Tibial nerve (tissue), 4 donors: ENCODE data around the gene CLCN7. TPM values are rescaled to one million over a fixed set of nuclear protein-coding genes. Genes with fewer than 3 reads are reported as not detected.
"Not testable (repeated sequence)": the region's sequence is repeated elsewhere in the genome, so short reads cannot be mapped to it uniquely, and the experiment has no call there.

Experiments used
- DNase-seq, 2 donors: peaks; one replicate each; pipeline ENCODE4 v3.0.0-alpha.2; 2019; ENCODE audit warnings: low spot score in 2 of 2
- H3K27ac ChIP-seq, 4 donors: fragments of 200-600 bp; sonication (generic) in 3 of 4; one replicate each; pipeline ENCODE4 v1.5.1; 2017 to 2019; ENCODE audit warnings: mild to moderate bottlenecking in 1 of 4
- H3K27me3 ChIP-seq, 2 donors: fragments of 200-600 bp; sonication (generic) in 1 of 2; one replicate each; pipeline versions ENCODE4 v1.5.1 to v1.6.0; 2017 to 2019
- H3K36me3 ChIP-seq, 3 donors: fragments of 200-600 bp; sonication (generic); one replicate each; pipeline ENCODE4 v1.5.1; 2018 to 2019
- H3K4me1 ChIP-seq, 4 donors: fragments of 200-600 bp; sonication (generic) in 3 of 4; one replicate each; pipeline ENCODE4 v1.5.1; 2017 to 2019
- H3K4me3 ChIP-seq, 4 donors: fragments of 200-600 bp; sonication (generic) in 3 of 4; one replicate each; pipeline ENCODE4 v1.5.1; 2017 to 2019; ENCODE audit warnings: mild to moderate bottlenecking in 1 of 4, moderate library complexity in 1 of 4
- H3K9me3 ChIP-seq, 4 donors: fragments of 200-600 bp; sonication (generic) in 3 of 4; one replicate each; pipeline ENCODE4 v1.5.1; 2017 to 2019
- CTCF ChIP-seq, 5 experiments: fragments of 200-600 bp in 3 of 5; fragments of 450-650 bp in 2 of 5; sonication (generic) in 3 of 5; IDR thresholded peaks; one replicate each; pipeline ENCODE4 v1.5.1; 2016 to 2019; ENCODE audit warnings: antibody characterized with exemption in 5 of 5, mild to moderate bottlenecking in 3 of 5, moderate library complexity in 2 of 5
- EP300 ChIP-seq, 2 donors: sonication (generic); formaldehyde crosslinking; IDR thresholded peaks; one replicate each; pipeline ENCODE4 v1.6.1; 2017; ENCODE audit warnings: antibody characterized with exemption in 2 of 2, mild to moderate bottlenecking in 1 of 2
- POLR2A ChIP-seq, 2 donors: fragments of 450-650 bp; IDR thresholded peaks; one replicate each; pipeline ENCODE4 v1.6.1; 2017; ENCODE audit warnings: antibody characterized with exemption in 2 of 2, mild to moderate bottlenecking in 2 of 2, moderate library complexity in 2 of 2
- WGBS, 2 donors: methylation state at CpG; one replicate each; pipeline ENCODE4 v1.1.5; 2018; 5-methylcytosine and 5-hydroxymethylcytosine counted together
- total RNA-seq, 4 donors: library from RNA; depleted of rRNA; stranded (reverse); fragments of >200 nt; gene quantifications; one replicate each; pipeline ENCODE4 v1.1.0, GENCODE V29; 2016

CLCN7 gene
- total RNA-seq, 4 donors from 2014 or later = 38.7 to 136 (median 73.1) TPM

GRCh38 chr16:1469693-1470201, 5.1 kb downstream of the CLCN7 start:
- 72 to 73% methylated on average over 20 of the region's 20 CpGs for WGBS, 2 donors
- TF ChIP-seq CTCF (IDR thresholded peaks at IDR 0.05) (no peak), EP300 (IDR thresholded peaks at IDR 0.05) (no peak), POLR2A (IDR thresholded peaks at IDR 0.05) (no peak)
- no peaks in the 10 kb centered on the region for H3K9me3 ChIP-seq
- DNase-seq = no peak
- H3K27ac ChIP-seq = no peak overlapping the region
- no peaks in the 10 kb centered on the region for H3K27me3 ChIP-seq
- H3K4me1 ChIP-seq = peaks cover 0 to 47% (median 8%) of the 10 kb centered on the region in 4 donors
- H3K4me3 ChIP-seq = no peak overlapping the region
- H3K36me3 ChIP-seq = peaks cover 0 to 18% (median 0%) of the 10 kb centered on the region in 3 donors

- not testable (repeated sequence) for H3K27me3 ChIP-seq, H3K9me3 ChIP-seq, DNase-seq, H3K4me3 ChIP-seq, H3K27ac ChIP-seq
- H3K36me3 ChIP-seq = peaks cover 0 to 24% (median 0%) of the 10 kb centered on the region in 3 donors
- 65 to 69% methylated on average over 5 of the region's 5 CpGs for WGBS, 2 donors
- H3K4me1 ChIP-seq = peaks cover 0 to 43% (median 8%) of the 10 kb centered on the region in 4 donors
These were observed 5.7 kb downstream of the CLCN7 start for GRCh38 chr16:1469141-1469540.

- Histone ChIP-seq H3K4me1 (peaks cover 0 to 36% (median under 1%) of the 10 kb centered on the region in 4 donors), H3K4me3 (no peak overlapping the region), H3K27me3 (no peaks in the 10 kb centered on the region), H3K9me3 (no peaks in the 10 kb centered on the region), H3K36me3 (peaks cover 0 to 31% (median 0%) of the 10 kb centered on the region in 3 donors), H3K27ac (no peak overlapping the region)
- 76 to 78% methylated on average over 22 of the region's 22 CpGs for WGBS, 2 donors
- TF ChIP-seq POLR2A (IDR thresholded peaks at IDR 0.05) (no peak), CTCF (IDR thresholded peaks at IDR 0.05) (no peak), EP300 (IDR thresholded peaks at IDR 0.05) (no peak)
- no peak for DNase-seq
These were observed 6.4 kb downstream of the CLCN7 start for GRCh38 chr16:1468426-1468810.

- DNase-seq = no peak
- Histone ChIP-seq H3K4me1 (peaks cover 0 to 25% (median 0%) of the 10 kb centered on the region in 4 donors), H3K27ac (no peak overlapping the region), H3K36me3 (peaks cover 0 to 41% (median 0%) of the 10 kb centered on the region in 3 donors), H3K9me3 (no peaks in the 10 kb centered on the region), H3K4me3 (no peak overlapping the region), H3K27me3 (no peaks in the 10 kb centered on the region)
- WGBS, 2 donors = 80 to 85% methylated on average over 13 of the region's 14 CpGs
- TF ChIP-seq CTCF (IDR thresholded peaks at IDR 0.05) = no peak
- TF ChIP-seq POLR2A (IDR thresholded peaks at IDR 0.05) = no peak
- no peak for TF ChIP-seq EP300 (IDR thresholded peaks at IDR 0.05)
These were observed 7.8 kb downstream of the CLCN7 start for GRCh38 chr16:1466968-1467521.

GRCh38 chr16:1466054-1466453, 8.8 kb downstream of the CLCN7 start:
- H3K4me1 ChIP-seq = peaks cover 0 to 15% (median 0%) of the 10 kb centered on the region in 4 donors
- TF ChIP-seq CTCF (IDR thresholded peaks at IDR 0.05) (no peak), POLR2A (IDR thresholded peaks at IDR 0.05) (no peak), EP300 (IDR thresholded peaks at IDR 0.05) (no peak)
- no peak overlapping the region for H3K27ac ChIP-seq
- WGBS, 2 donors = 90 to 91% methylated on average over 24 of the region's 24 CpGs
- H3K9me3 ChIP-seq = no peaks in the 10 kb centered on the region
- no peak for DNase-seq
- H3K36me3 ChIP-seq = peaks cover 0 to 45% (median 0%) of the 10 kb centered on the region in 3 donors
- H3K27me3 ChIP-seq = no peaks in the 10 kb centered on the region
- no peak overlapping the region for H3K4me3 ChIP-seq
